Fibroblast of mammary gland (primary cell): Measurements from ENCODE around the gene SERTAD1.

Experiments used
- DNase-seq: peaks from one replicate; pipeline ENCODE4 v3.0.0-alpha.2; 2010; ENCODE audit warnings: low read depth
- H3K4me3 ChIP-seq: 2 replicates; pipeline ENCODE4 v1.5.1; 2011; ENCODE audit warnings: low read depth, mild to moderate bottlenecking, low read length, moderate library complexity; ENCODE audit not compliant: control insufficient read depth
- CTCF ChIP-seq: conservative IDR thresholded peaks from 2 replicates; pipeline ENCODE4 v1.5.1; 2011; ENCODE audit warnings: low read depth, low read length, inconsistent platforms; ENCODE audit not compliant: control insufficient read depth, insufficient read depth

Gene SERTAD1

DNA sequence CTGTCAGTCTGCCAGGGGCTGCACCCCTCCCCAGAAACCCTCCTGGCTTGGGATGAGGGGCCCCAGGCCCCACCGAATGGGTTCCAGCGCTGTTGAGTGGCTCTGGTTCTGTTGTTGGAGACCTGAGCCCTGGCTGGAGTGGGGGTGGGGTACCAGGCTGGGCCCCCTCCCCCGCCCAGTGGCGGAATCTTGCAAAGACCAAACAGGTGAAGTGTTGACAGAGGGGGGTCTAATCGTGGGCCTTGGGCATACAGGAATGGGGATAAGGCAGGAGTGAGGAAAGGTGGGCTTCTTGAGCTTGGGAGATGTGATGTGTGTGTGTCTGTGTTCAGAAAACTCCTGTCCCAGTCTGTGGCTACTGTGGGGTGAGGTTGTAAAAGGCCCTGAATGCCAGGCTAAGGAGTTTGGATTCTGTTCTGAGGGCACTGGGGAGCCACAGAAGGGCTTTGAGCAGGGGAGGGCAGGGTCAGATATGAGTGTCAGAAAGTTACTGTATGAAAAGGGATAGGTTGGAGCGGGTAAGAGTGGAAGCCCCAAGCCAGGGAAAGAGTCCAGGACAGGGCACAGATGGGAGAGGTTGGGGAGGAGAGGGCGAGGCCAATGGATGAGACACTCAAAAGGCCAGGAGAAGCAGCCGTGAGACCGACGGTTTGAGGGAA is 35.6 kb downstream of the SERTAD1 start, which contains the start of gene HIPK4:
Gene HIPK4, minus strand, starts transcription at position 98 of the 659 bp plus-strand sequence. CDS start 279 bp downstream, outside the sequence.
- TF ChIP-seq CTCF: no peak
- no peak for DNase-seq

GRCh38 chr19:40389404-40390083 is 36.2 kb downstream of the SERTAD1 start:
- no peak for DNase-seq
- no peak for TF ChIP-seq CTCF
- H3K4me3 ChIP-seq: no peak overlapping the region

More for the DNA sequence above, 35.6 kb downstream of the SERTAD1 start, which contains the start of gene HIPK4:
- no peak within 1 kb of the TSS for H3K4me3 ChIP-seq

DNA sequence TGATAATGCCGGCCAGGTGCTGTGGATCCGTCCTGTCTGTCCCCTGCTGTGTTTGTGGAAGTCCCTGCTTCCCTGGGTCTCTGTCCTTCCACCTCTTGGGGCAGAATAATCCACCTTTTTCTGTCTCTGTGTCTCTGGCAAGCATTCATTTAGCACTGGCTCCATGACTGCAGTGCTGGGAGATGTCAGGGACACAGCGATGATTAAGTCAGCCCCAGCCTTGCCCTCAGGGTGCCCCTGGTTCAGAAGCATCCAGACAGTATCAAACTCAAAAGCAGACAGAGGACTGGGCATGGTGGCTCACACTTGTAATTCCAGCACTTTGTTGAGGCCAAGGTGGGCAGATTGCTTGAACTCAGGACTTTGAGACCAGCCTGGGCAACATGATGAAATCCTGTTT is 37.3 kb downstream of the SERTAD1 start:
- no peak overlapping the region for H3K4me3 ChIP-seq
- TF ChIP-seq CTCF: no peak
- DNase-seq: no peak

- TF ChIP-seq CTCF: no peak
- DNase-seq: no peak
- H3K4me3 ChIP-seq: no peak overlapping the region
These were observed 38.6 kb downstream of the SERTAD1 start for GRCh38 chr19:40387155-40387554.

DNA sequence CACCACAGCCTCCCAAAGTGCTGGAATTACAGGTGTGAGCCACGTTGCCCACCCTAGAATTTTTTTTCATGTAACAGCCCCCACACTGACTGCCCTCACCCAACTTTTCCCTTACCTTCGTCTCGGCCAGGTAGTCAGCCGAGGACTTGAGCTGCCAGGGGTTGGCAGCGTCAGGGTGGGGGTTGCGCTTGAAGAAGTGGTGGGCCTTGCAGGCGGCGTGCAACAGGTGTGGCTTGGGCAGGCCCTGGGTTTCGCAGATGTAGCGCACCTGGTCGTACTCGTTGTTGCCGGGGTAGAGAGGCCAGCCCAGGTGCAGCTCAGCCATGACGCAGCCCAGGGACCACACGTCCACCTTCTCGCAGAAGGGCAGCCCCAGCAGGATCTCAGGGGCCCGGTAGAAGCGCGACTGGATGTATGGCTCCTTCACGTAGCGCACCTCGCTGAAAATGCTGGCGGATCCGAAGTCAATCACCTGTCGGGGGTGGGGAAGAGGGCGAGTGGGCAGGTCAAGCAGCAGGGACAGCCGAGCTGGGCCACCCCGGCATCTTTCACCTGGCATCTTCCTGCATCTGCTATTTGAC is 42.0 kb downstream of the SERTAD1 start:
- DNase-seq: no peak
- H3K4me3 ChIP-seq: no peak overlapping the region
- TF ChIP-seq CTCF: no peak

DNA sequence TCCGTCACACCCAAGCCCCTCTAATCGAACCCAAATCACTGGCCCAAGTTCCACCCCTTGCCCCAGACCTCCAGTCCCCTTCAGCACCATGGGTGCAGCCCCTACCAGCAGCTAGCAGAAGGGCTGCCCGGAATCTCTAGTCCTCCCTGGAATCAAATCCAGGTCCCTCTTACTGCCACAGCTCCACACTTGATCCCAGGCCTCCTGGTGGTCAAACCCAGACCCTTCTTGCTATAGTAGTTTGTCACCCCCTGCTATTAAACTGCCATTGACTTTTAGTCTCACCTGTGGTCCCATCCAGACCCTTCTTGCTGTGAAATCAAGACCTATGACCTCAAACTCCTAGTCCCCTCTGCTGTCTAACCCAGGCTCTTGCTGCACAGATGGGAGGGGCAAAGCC is 44.5 kb downstream of the SERTAD1 start:
- DNase-seq: no peak
- TF ChIP-seq CTCF: peak; percentile 8
- H3K4me3 ChIP-seq: no peak overlapping the region
